Lower leg skin (tissue), 3 donors: ENCODE measurements around the gene MYF6.

Experiments used
- CTCF ChIP-seq, 3 donors: fragments of 450-650 bp; IDR thresholded peaks; one replicate each; pipeline ENCODE4 v1.5.1; 2016; ENCODE audit warnings: antibody characterized with exemption in 3 of 3, mild to moderate bottlenecking in 3 of 3, moderate library complexity in 2 of 3
- POLR2A ChIP-seq, 2 donors: fragments of 450-650 bp; IDR thresholded peaks; one replicate each; pipeline ENCODE4 v1.6.1; 2016 to 2017; ENCODE audit warnings: antibody characterized with exemption in 2 of 2, mild to moderate bottlenecking in 1 of 2, moderate library complexity in 1 of 2

DNA sequence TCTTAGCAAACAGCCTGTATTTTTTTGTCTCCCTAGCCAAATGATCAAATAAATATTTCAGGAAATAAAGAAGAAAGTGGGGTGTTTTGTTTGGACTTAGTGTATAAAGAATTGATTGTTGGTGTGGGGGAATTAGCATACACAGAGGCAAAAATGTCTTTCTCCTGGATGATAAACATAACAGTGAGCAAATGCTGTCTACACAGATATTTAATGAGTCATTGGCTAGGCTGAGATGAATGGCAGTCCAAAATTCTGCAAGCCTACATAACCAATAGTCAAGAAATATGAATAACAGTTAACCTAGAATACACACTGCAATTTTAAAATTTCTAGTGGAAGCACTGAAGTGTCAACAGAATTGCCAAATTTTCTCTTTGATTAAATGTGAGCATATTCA lies 45.0 kb downstream of the MYF6 start:
- no peak for TF ChIP-seq CTCF (IDR thresholded peaks at IDR 0.05)
- TF ChIP-seq POLR2A (IDR thresholded peaks at IDR 0.05) = no peak
